ENCODE results near the gene ALKBH4.

DNA sequence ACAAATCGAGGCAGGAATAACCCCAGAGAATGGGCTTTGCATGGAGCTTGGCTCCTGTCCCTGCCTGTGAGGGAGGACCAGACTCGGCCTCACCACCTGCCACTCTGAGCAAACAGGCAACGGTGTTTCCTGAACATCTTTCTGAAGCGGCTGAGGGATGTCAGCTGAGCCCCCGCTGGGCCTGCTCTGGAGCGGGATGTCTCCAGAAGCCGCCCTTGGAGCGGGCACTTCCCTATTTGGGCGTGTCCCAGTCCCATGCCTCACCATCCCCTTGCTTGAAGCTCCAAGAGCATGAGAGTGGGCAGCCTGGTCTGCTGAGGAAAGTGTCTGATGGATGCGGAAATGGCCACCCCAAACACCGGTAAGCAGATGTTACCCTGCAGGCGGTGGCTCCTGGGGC lies 10.2 kb downstream of the ALKBH4 start:
- TF ChIP-seq, protein P1, sequence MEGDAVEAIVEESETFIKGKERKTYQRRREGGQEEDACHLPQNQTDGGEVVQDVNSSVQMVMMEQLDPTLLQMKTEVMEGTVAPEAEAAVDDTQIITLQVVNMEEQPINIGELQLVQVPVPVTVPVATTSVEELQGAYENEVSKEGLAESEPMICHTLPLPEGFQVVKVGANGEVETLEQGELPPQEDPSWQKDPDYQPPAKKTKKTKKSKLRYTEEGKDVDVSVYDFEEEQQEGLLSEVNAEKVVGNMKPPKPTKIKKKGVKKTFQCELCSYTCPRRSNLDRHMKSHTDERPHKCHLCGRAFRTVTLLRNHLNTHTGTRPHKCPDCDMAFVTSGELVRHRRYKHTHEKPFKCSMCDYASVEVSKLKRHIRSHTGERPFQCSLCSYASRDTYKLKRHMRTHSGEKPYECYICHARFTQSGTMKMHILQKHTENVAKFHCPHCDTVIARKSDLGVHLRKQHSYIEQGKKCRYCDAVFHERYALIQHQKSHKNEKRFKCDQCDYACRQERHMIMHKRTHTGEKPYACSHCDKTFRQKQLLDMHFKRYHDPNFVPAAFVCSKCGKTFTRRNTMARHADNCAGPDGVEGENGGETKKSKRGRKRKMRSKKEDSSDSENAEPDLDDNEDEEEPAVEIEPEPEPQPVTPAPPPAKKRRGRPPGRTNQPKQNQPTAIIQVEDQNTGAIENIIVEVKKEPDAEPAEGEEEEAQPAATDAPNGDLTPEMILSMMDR (IDR thresholded peaks at IDR 0.05; ENCODE audit: low read length) = no peak
- TF ChIP-seq EZH2 (optimal IDR thresholded peaks at IDR 0.05; ENCODE audit: low read depth, low read length) = no peak

Measured in MM.1S (cell line).